HG02938 (cell line): ENCODE results near the gene NRXN2.

Experiments
- ATAC-seq: cut with Tn5 transposase; IDR thresholded peaks from one replicate; pipeline ENCODE4 v1.9.1; 2021; ENCODE audit warnings: mild to moderate bottlenecking, moderate library complexity; ENCODE audit not compliant: unreplicated experiment

The NRXN2 gene

DNA sequence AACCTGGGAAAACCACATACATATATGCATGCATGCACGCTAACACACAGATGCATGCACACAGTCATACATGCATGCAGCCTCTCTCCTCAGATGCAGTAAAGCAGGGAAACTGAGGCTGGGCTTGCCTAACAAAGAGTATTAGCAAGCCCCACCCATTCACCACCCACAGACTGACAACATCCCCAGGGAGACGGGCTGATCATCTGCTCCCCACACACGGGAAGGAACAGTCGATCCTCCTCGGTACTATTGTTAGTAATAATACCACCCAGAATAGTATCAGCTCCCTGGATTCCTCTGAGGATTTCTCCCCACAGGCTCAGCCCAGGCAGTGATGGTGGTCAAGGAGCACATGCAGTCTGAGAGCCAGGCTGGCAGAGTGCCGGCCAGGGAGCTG is 90.8 kb downstream of the NRXN2 start:
- no peak for ATAC-seq

DNA sequence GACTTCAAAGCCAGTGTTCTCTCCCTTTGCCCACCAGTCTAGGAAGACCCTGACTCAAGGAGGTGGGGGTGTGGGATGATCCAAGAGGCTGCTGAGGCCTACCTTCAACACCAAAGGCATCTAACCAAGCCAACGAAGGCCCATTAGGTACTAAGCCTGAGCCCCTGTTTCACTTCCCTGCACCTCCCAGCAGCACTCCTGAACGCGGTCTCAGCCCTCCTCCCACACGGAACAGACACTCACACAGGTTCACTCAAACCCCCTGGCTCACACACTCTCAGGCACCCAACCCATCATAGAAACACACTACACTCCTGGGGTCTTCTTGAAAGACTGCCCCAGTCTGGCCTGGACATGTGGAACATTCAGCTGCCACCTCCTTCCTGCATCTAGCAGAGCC is 91.3 kb downstream of the NRXN2 start:
- no peak for ATAC-seq

DNA sequence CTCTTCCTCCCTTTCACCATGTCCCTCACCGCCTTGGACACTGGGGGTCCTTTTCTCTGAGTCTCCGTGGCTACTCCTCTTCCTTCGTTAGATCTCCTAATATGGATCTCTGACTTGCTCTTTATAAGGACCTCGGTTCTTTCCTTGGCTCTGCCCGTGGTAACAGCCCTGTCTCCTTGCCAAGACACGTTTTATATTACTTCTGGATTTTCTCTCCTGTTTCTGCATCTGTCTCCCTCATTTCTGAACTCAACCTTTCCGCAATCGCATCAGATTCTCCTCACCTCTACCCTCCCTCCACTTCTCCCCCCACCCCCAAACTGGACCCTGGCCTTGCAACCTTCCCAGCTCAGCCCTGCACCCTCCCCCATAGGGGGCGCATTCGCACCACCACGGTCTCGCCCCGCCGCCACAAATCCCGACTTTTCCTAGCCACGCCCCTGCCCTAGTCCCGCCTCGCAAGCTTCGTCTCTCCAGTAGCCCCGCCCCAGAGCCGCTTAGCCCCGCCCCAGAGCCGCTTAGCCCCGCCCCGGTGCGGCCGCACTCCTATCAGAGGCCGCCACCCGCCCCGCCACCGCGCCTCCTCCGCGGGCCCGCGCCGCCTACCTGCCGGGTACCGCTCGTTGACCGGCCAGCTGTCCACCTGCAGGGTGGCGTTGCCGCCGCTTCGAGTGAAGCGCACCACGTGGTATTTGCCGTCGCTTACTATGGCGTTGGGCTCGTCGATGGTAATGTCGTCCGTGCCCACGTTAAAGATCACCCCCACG is 93.0 kb downstream of the NRXN2 start:
- no peak for ATAC-seq

DNA sequence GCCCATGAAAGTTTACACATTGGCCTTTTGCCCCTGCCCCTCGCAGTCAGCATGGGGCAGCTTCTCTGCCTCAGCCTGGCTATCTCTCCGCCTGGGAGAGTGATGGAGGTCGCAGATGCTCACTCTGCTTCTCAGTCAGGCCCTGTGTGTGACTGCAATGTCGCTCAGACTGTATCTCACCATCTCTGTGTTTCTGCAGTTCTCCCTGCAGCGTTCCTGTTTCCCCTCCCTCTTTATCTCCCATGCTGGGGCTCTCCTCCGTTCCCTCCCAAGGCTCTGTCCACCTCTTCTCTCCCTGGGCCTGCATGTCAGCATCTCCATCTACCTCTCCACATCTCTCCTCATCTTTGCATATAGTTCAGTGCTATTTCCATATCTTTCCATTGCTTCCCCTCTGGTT is 93.9 kb downstream of the NRXN2 start:
- no peak for ATAC-seq

DNA sequence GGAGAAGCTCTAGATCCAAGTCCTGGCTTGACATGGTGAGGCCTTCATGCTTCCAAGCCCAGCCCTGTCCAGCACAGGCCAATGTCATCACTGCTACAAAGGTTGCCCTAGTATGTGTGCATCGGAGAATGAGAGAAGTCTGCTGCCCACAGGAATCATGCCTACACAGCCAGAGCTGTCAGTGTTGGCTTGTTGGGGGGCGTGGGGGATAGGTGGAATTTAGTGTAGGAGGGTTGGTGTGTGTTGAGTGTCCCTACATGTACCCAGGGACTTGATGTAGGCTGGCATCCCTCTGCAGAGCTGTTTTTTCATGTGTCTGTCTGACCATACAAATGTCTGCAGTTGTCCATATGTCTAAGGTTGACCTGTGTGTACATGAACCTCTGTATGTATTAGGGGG is 94.4 kb downstream of the NRXN2 start:
- no peak for ATAC-seq

DNA sequence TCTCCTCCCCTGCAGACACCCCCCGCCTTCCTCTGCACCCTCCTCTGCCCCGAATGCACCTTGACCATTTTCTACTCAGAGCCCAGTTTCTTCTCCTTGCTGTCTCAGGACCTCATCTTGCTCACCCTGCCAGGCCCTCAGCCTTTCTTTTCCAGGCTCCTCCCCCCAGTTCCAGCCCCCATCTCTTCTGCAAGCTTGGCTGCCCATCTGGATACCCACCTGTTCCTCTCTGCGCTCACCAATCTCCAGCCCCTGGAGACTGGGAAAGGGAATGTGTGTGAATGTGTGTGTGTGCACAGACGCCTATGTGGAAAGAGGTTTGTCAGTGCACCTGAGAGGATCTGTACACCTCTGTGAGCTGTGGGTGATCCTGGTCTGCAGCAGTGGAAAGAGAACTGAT is 95.6 kb downstream of the NRXN2 start:
- no peak for ATAC-seq

DNA sequence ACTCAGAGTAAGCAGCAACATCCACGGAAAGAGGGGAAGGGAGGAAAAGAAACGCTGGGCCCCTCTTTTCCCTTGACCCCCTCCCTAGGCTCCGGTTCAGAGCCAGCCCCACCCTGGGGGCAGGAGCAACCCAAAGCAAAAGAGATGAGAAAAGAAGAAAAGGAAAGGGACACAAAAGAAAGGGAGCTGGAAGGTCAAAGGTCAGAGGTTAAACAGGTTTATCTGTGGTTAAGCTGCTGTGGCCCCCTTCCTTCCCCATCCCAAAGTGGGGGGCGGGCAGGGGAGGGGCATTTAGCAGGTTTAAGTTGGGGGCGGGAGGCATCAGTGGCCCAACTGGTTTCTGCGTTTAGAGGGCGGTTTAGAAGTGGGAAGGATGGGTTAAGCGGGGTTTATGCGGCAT is 96.4 kb downstream of the NRXN2 start:
- ATAC-seq, result no peak

DNA sequence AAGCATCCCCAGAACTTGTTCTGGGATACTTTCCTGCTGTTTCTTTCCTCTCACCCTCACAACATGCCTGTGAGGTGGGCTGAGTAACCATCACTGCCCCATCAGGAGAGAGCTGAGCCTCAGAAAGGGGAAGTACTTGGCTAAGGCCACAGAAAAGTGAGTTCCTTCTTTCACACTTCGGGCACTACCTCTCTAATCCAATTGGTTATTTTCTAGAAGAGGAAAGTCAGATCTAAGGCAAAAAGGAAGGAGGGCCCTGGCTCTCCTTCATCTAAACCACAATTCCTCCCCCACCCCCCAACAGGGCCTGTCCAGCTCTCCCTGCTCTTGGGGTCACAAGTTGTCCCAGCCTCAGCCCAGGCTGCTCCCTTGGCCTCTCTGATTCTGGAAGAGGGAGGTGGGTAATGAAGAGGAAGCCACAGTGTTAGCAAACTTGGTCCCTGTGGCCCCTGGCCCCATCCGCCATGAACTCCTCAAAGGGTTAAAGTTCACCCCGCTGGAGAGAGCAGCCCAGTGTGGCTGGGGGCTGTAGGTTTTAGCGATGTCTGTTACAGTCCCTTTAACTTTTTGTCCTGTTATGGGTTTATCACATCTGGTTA is 98.0 kb downstream of the NRXN2 start:
- ATAC-seq, result no peak

DNA sequence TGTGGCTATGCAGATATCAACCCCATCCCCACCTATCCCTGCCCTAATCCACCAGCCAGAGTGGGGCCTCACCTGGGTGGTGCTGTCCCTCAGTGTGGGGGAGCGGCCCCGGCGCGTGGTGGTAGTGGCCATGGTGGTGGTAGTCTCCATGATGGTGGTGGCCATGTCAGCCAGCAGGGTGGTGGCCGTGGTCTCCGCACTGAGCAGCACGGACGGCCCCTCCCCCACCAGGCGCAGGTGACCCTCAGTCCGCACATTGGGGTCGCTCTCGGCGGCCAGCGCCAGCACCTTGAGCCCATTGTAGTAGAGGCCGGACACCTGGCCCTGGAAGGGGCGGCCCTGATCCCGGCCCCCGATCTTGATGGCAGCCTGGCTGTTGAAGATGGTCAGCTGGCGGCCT is 100.3 kb downstream of the NRXN2 start:
- ATAC-seq, result no peak

DNA sequence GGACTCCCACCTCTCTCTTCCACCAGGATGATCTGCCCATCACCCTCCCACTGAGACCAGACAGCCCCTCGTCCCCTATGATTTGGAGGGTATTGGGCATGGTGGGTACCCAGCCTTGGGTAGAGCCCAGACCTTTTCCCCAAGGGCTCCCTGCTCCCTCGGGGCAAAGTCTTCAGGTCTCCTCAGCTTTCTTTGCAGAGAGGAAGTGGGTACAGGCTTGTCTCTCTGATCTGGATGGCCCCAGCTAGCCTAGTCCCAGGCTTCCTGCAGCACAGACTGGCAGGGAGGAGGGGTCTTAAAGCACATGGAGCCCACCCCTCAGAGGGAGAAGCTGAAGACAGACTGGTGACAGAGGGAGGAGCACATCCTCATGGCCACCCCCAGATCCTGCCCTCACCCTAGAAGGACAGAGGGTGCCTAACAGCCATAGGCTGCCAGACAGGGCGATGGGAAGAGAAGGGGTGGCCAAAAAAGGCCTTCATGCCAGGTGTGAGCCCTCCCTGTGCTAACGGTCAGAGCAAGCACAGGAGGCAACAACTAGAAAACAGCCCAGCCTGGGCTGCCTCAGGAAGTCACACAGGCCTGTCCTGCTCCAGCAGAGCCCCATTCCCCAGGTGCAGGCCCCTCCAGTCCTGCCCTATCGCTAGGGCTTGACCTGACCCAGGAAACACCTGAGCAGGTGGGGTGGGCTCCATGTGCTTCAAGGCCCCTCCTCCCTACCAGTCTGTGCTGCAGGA is 101.5 kb downstream of the NRXN2 start:
- no peak for ATAC-seq

DNA sequence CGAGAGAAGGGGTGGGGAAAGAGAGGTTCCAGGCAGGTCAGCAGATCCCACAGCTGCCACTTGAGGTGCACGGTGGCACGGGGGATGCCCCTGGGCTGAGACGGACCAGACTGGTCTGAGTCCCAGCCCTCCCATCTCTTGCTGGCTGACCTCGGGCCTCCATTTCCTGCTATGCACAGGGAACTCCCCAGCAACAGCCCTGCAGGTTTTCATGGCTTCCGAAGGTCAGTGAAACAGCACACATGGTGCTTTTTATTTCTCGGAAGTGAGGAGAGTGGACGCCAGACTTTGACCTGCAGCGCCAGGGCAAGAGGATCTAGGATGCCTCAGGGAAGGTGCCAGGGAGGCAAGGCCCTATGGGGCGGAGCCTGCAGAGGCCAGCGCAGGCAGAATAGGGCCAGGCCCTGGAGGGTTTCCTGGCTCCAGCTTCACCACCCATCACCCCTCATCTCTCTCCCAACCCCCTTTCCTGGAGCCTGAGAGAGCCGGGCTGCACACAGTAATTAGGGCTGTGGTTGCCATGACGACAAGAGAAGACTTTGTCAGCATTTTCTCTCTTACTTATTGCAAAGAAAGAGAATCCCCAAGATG is 102.5 kb downstream of the NRXN2 start:
- ATAC-seq, result no peak

DNA sequence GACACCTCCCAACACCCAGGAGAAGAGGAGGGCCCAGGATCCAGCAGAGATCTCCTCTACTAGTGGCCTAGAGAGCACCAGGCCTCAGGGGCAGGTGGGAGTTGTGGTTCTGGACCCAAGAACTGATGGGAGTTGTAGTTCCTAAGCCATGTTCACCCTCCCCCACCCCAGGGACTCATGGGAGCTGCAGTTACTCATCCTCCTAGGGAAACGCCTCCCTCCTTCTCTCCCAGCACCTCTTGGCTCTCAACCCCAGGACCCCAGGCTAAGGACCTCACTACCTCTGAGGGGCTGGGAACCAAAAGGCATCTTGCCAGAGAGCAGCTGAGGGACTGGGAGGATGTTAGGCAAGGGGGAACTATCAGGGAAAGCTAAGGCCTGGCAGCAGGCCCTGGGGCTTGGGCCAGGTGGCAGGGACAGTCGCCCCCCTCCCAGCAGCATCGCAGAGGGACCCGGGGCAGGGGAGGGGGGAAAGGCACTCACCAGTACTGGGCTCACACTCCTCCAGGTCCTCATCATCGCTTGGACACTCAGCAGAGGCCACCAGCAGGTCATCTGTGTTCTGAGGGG is 103.1 kb downstream of the NRXN2 start:
- no peak for ATAC-seq

DNA sequence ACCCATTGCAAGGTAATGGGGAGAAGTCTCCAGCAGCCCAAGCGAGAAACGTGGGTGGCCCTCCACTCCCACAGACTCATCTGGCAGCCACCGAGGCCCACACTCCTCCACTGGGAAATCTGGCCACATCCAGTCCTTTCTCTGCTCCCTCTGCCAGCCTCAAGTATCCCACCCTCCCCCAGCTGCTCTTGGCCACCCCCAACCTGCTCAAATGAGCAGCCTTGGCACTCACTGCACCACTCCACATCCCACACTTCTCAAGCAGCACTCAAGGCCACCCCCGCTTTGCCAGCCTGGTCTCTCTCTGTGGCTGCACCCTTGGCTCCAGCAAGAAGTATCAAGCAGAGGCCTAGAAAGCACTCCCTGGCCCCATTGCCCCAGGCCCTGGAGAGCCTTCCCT is 103.8 kb downstream of the NRXN2 start:
- ATAC-seq, result no peak

DNA sequence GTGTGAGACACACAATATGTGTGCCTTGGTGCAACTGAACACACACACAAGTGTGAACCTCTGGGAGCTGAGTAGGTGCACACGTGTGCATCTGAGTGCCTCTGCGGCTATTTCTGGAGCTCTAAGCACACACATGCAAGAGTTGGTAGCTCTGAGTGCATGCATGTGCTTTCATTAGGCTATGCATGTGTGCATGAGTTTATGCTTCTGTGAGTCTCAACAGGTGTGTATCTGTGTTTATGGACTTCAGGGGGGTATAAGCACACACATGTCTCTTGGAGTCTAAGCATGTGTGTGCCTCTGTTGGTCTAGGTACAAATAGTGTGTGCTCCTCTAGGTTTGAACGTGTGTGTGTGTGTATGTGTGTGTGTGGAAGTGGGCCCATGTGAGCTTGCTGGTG is 106.2 kb downstream of the NRXN2 start:
- no peak for ATAC-seq

DNA sequence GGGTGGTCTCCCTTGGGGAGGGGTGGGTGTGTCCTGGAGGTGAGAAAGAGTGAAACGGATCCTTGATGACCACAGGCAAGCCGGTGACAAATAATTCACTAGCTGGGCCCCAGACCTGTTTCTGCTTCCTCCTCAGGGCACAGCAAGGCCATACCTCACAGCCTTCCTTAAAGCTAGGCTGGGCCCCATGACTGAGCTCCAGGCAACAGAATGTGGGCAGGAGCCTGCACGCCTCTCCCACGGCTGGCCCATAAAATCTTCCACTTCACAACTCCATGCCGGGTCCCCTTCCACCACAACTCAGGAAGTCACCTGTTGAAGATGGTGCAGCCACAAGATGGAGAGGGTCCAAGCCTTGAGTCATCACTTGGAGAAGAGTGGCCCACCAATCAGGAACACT is 108.1 kb downstream of the NRXN2 start:
- no peak for ATAC-seq

DNA sequence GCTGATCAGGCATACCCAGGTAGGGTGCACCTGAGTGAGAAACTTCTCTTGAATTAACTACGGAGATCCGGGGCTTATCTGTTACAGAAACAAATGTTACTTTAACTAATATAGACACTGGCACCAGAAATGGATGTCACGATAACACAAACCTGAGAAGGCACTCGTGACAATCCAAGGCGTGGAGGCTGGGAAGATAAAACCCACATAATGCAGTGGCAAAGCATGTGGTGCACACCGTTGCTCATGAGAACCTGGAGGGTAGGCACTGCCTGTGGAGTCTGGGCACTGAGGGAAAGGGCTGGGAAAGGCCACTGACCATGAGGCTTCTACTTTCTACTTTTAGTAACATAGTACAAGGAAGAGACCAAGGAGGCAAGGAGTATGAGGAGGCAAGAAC is 109.3 kb downstream of the NRXN2 start:
- ATAC-seq, result no peak

DNA sequence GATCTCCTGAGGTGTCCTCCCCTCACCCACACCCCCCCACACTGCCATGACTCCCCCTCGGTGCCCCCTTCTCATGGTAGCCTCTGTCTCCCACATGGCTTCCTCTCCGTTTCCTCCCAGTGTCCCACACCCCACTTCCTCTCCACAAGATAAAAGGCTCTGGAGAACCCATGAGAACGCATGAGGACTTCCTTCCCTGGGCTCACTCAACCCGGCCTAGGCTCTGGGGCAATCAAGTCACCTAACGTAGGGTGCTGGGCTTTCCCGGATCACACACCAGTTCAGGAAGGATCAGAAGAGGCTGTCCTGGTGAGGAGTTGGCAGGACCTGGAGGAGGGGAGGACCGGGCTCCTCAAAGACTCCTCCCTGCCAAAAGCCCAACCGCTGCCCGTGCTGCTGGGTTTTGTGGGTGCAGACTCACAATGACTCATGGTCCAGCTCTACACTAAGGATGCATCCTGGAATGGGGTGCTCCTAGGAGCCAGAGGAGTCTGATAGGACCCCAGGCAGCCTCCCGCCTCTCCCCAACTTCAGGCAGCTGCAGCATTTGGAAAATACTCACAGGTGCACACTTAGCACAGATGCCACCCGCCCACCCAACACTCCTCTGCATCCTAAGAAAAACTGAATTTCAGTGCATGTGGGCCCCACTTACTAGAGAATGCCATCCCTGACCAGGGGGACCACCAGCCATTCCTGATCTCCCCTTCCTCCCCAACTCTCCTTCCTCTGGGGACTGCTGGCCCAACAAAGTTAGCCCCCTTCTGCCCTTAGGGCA is 110.9 kb downstream of the NRXN2 start:
- ATAC-seq, result no peak

DNA sequence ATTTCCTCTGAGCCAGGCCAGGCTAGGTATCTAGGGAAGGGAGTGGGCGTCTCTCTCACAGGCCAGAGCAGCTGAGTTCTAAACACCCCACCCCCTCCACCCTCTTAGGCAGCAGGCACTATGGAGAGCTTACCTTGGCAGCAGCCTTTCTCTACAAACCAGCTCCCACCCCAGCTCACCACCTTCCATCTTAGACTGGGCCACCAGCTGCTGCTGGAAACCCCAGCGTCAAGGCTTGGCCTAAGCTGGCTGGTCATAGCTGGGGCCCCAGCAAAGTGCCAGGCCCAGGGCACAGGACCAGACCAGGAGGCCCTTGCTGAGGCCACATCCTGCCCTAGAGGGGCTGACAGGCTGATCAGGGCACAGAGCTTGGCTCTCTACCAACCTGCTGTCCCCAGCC is 111.8 kb downstream of the NRXN2 start:
- ATAC-seq, result no peak

DNA sequence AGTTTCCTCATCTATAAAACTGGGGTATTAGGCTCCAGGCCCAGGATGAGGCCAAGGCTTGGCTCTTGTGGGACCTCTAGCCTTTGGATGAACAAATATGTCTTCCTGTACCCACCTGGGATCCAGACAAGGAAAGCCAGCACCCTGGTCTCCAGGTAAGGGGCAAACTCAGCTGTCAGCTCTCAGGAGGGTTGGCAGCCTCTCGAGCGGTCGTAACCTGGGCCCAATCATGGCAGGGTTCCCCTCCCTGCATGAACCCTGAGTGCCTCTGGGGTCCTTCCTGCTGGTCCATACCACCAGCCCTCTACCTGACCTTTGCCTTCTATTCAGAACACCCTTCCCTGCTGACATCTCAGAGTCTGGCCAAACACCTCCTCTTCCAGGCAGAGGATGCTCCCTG is 112.4 kb downstream of the NRXN2 start:
- ATAC-seq, result no peak

DNA sequence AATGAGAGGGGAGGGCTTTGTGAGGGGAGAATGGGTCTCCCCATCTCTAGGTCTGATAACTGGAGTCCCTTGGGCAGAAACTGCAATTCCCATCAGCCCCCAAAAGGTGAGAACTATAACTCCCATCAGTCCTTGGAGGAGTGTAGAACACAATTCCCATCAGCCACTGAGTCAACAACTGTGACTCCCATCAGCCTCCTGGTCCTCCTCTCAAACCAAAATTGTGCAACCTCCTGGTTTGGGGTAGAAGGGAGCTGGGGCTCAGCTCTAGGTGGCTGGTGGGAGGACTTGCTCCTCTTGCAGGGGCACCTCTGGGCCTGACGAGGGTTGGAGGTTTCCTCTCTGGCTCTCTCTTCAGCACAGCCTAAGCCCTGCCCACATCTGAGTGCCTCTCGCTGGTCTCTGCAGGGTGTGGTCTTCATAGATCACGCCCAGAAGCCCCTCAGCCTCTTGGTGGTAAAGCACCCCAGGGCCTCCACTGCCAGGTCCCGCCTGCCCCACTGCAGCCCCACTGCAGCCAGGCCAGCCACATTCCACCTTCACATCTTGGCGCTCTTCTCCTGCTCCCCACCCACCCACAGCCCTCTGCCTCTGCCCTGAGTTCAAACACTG is 113.5 kb downstream of the NRXN2 start:
- ATAC-seq, result no peak
